ENCODE results near the gene SLC25A33. TPM values are rescaled to one million over a fixed set of nuclear protein-coding genes. Genes with fewer than 3 reads are reported as not detected.
"Not testable (repeated sequence)": the region's sequence is repeated elsewhere in the genome, so short reads cannot be mapped to it uniquely, and the experiment has no call there.

The SLC25A33 gene
- total RNA-seq, 1 experiment from 2014 or later: 14.1 TPM

DNA sequence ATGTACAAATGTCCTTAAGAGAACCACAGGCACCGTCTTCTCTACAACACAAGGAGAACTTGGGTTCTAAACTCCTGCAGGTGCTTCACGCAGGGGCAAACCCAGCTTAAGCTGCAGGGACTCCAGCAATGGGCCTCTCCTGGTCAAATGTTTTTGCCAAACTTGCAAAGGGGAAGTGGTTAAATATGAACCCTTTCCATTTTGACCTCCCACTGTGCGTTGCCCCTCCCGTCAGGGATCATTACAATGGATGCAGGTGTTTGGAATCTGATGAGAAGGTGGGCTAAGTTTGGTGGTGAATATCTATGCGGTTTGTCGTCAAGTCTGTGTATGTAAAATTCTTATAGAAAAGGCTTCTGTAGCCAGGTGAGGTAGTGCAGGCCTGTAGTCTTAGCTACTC is 29.1 kb upstream of the SLC25A33 start:
- TF ChIP-seq, protein P1, sequence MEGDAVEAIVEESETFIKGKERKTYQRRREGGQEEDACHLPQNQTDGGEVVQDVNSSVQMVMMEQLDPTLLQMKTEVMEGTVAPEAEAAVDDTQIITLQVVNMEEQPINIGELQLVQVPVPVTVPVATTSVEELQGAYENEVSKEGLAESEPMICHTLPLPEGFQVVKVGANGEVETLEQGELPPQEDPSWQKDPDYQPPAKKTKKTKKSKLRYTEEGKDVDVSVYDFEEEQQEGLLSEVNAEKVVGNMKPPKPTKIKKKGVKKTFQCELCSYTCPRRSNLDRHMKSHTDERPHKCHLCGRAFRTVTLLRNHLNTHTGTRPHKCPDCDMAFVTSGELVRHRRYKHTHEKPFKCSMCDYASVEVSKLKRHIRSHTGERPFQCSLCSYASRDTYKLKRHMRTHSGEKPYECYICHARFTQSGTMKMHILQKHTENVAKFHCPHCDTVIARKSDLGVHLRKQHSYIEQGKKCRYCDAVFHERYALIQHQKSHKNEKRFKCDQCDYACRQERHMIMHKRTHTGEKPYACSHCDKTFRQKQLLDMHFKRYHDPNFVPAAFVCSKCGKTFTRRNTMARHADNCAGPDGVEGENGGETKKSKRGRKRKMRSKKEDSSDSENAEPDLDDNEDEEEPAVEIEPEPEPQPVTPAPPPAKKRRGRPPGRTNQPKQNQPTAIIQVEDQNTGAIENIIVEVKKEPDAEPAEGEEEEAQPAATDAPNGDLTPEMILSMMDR (conservative IDR thresholded peaks at IDR 0.05; ENCODE audit: low read depth, low read length): no peak
- TF ChIP-seq EZH2 (IDR thresholded peaks at IDR 0.05; ENCODE audit: borderline replicate concordance, low read depth, low read length, poor library complexity, severe bottlenecking): no peak
- H3K4me3 ChIP-seq (ENCODE audit: low read depth, low read length, poor library complexity, severe bottlenecking): no peak overlapping the region
- H3K36me3 ChIP-seq (ENCODE audit: insufficient read depth, low read length, poor library complexity, severe bottlenecking): no peaks in the 10 kb centered on the region
- no peak for DNase-seq (ENCODE audit: low spot score)
- H3K4me1 ChIP-seq (ENCODE audit: insufficient read depth, low read length, poor library complexity, severe bottlenecking): no peaks in the 10 kb centered on the region
- H3K27ac ChIP-seq (ENCODE audit: low read depth, low read length, poor library complexity, severe bottlenecking): no peak overlapping the region
- intact Hi-C loops (cut with micrococcal nuclease; ENCODE audit: unreplicated experiment): no loop called here
- CTCF ChIA-PET: no interaction called here
- POLR2A ChIA-PET (ENCODE audit: low non-redundant PET): no interaction called here
- no peaks in the 10 kb centered on the region for H3K9me3 ChIP-seq (ENCODE audit: low read depth, low read length, poor library complexity, severe bottlenecking)
- no peaks in the 10 kb centered on the region for H3K27me3 ChIP-seq (replicated peaks; ENCODE audit: insufficient read depth, low read depth, low read length, poor library complexity)
- BruUV-seq (replicated peaks): no TSS peak

DNA sequence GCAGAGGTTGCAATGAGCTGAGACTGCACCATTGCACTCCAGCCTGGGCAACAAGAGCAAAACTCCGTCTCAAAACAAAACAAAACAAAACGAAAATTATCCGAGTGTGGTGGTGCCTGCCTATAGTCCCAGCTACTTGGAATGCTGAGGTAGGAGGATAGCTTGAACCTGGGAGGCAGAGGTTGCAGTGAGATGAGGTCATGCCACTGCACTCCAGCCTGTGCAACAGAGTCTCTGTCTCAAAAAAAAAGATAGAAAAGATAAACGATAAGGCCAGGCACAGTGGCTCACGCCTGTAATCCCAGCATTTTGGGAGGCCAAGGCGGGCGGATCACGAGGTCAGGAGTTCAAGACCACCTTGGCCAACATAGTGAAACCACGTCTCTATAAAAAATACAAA is 23.7 kb upstream of the SLC25A33 start:
- H3K27ac ChIP-seq (ENCODE audit: low read depth, low read length, poor library complexity, severe bottlenecking); CTCF ChIA-PET; H3K27me3 ChIP-seq (replicated peaks; ENCODE audit: insufficient read depth, low read depth, low read length, poor library complexity); intact Hi-C loops (cut with micrococcal nuclease; ENCODE audit: unreplicated experiment); BruUV-seq (replicated peaks); H3K4me3 ChIP-seq (ENCODE audit: low read depth, low read length, poor library complexity, severe bottlenecking); POLR2A ChIA-PET (ENCODE audit: low non-redundant PET); H3K9me3 ChIP-seq (ENCODE audit: low read depth, low read length, poor library complexity, severe bottlenecking); H3K36me3 ChIP-seq (ENCODE audit: insufficient read depth, low read length, poor library complexity, severe bottlenecking); H3K4me1 ChIP-seq (ENCODE audit: insufficient read depth, low read length, poor library complexity, severe bottlenecking); DNase-seq (ENCODE audit: low spot score): not testable (repeated sequence)

DNA sequence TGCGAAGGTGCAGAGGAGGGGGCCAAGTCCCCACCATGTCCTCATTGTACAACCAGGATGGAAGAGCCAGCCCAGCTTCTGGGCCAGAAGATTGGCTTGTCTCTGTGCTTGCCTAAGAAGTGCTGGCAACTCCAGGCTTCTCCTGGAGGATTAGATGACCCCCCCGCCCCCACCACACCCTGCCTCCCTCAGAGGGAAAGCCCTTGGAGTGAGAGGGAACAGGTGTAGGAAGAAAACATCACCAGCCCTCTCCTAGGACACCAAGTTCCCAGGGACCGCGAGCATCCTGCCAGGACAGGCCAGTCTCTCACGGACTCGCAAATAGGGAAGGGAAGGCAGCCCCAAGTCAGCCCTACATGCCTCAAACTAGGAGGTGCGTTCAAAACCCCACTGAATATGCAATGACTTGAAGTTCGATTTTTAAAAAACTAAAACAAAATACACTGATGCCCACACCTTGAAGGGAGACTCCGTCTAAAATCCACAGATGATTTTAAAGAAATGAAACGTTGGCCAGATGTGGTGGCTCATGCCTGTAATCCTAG is 20.7 kb upstream of the SLC25A33 start:
- TF ChIP-seq EZH2 (IDR thresholded peaks at IDR 0.05; ENCODE audit: borderline replicate concordance, low read depth, low read length, poor library complexity, severe bottlenecking): no peak
- TF ChIP-seq, protein P1 (conservative IDR thresholded peaks at IDR 0.05; ENCODE audit: low read depth, low read length): no peak
- ChIA-PET POLR2A (ENCODE audit: low non-redundant PET) (interaction anchor here (0.5 kb wide), 1 partner anchor 38 kb away, joined by 5 read pairs; no protein-coding TSS in a partner anchor), CTCF (no interaction called here)

DNA sequence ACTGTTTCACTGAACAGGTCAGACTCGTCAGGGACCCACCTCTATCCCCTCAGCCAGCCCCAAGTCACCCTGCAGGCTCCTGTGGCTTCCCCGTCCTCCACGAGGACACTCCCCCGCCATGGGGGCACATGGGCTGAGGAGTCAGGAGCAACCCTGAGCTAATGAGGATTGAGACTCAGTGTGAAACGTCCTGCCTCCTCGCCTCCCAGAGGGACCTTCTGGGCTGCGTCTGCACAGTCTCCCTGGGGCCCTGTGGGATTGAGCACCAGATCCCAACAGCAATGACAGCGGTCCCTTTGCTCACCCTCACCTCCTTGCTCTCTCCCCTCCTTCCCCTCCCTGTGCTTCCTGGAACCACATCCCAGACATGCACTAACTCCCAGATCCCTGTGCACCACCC is 18.9 kb upstream of the SLC25A33 start:
- no peak for TF ChIP-seq EZH2 (IDR thresholded peaks at IDR 0.05; ENCODE audit: borderline replicate concordance, low read depth, low read length, poor library complexity, severe bottlenecking)
- TF ChIP-seq, protein P1 (conservative IDR thresholded peaks at IDR 0.05; ENCODE audit: low read depth, low read length): no peak
- no peaks in the 10 kb centered on the region for H3K27me3 ChIP-seq (replicated peaks; ENCODE audit: insufficient read depth, low read depth, low read length, poor library complexity)
- no peaks in the 10 kb centered on the region for H3K9me3 ChIP-seq (ENCODE audit: low read depth, low read length, poor library complexity, severe bottlenecking)
- no peak overlapping the region for H3K27ac ChIP-seq (ENCODE audit: low read depth, low read length, poor library complexity, severe bottlenecking)
- no peaks in the 10 kb centered on the region for H3K36me3 ChIP-seq (ENCODE audit: insufficient read depth, low read length, poor library complexity, severe bottlenecking)
- intact Hi-C loops (cut with micrococcal nuclease; ENCODE audit: unreplicated experiment): no loop called here
- no TSS peak for BruUV-seq (replicated peaks)
- POLR2A ChIA-PET (ENCODE audit: low non-redundant PET): no interaction called here
- no peak for DNase-seq (ENCODE audit: low spot score)
- CTCF ChIA-PET: no interaction called here
- no peak overlapping the region for H3K4me3 ChIP-seq (ENCODE audit: low read depth, low read length, poor library complexity, severe bottlenecking)
- no peaks in the 10 kb centered on the region for H3K4me1 ChIP-seq (ENCODE audit: insufficient read depth, low read length, poor library complexity, severe bottlenecking)

More for the DNA sequence above, 20.7 kb upstream of the SLC25A33 start:
- no peaks in the 10 kb centered on the region for H3K4me1 ChIP-seq (ENCODE audit: insufficient read depth, low read length, poor library complexity, severe bottlenecking)
- H3K27me3 ChIP-seq (replicated peaks; ENCODE audit: insufficient read depth, low read depth, low read length, poor library complexity): no peaks in the 10 kb centered on the region
- intact Hi-C loops (cut with micrococcal nuclease; ENCODE audit: unreplicated experiment): no loop called here
- no TSS peak for BruUV-seq (replicated peaks)
- H3K4me3 ChIP-seq (ENCODE audit: low read depth, low read length, poor library complexity, severe bottlenecking): no peak overlapping the region
- DNase-seq (ENCODE audit: low spot score): no peak
- no peaks in the 10 kb centered on the region for H3K36me3 ChIP-seq (ENCODE audit: insufficient read depth, low read length, poor library complexity, severe bottlenecking)
- no peaks in the 10 kb centered on the region for H3K9me3 ChIP-seq (ENCODE audit: low read depth, low read length, poor library complexity, severe bottlenecking)
- no peak overlapping the region for H3K27ac ChIP-seq (ENCODE audit: low read depth, low read length, poor library complexity, severe bottlenecking)

Measured in A673 (cell line).